CD4-positive, alpha-beta T cell treated with Interleukin-6 for 4 hours (primary cell): Measurements from ENCODE around the gene LINGO1.

ENCODE experiments used
- DNase-seq: peaks from one replicate; pipeline ENCODE4 v3.0.0-alpha.2; 2020; ENCODE audit warnings: mixed read lengths

The LINGO1 gene, protein sequence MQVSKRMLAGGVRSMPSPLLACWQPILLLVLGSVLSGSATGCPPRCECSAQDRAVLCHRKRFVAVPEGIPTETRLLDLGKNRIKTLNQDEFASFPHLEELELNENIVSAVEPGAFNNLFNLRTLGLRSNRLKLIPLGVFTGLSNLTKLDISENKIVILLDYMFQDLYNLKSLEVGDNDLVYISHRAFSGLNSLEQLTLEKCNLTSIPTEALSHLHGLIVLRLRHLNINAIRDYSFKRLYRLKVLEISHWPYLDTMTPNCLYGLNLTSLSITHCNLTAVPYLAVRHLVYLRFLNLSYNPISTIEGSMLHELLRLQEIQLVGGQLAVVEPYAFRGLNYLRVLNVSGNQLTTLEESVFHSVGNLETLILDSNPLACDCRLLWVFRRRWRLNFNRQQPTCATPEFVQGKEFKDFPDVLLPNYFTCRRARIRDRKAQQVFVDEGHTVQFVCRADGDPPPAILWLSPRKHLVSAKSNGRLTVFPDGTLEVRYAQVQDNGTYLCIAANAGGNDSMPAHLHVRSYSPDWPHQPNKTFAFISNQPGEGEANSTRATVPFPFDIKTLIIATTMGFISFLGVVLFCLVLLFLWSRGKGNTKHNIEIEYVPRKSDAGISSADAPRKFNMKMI

DNA sequence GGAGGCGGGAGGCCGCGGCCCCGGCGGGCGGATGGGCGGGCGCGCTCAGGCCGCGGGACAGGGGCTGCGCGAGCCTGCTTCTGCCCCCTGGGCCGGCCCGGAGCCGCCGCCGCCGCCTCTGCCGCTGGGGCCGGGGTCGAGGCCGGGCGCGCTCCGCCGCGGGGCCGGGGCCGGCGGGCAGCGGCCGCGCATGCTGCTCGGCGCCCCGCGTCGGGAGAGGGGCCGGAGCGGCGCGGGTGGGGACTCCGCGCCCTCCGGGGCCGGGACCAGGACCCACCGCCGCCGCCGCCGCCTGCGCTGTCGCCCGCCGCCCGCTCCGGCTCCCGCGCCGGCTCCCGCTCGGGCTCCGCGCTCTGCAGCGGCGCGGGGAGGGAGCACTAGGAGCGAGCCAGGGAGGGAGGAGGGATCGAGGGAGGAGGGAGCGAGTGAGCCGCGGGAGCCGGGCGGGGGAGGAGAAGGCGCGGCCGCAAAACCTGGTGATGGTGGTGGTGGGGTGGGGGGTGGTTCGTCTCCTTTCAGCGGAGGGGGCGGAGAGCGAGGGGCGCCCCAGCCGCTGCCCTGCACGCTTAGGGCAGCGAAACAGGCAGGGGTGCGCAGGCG, at the start of gene LINGO1:
Gene LINGO1, minus strand, starts transcription at position 379 of the 600 bp plus-strand sequence. CDS start 597 bp downstream, outside the sequence.
- DNase-seq = no peak

DNA sequence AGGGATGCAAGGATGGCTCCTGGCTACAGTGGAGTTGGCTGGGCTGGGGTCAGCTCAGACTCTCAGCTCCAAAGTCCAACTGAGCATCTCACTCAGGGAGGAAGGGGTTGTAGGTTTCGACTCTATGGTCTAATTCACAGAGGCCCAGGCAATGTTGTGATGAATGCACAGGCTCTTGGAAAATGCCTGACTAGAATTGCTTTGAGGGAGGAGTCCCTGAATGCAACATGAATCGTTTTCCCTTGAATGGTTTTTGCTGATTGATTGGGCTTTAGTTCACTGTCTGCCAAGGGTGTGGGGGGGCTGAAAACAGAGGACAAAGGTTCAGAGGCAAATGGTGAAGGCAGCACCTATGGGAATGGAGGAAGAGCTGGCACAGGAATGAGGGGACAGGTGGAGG, 48.6 kb upstream of the LINGO1 start:
- DNase-seq = no peak

DNA sequence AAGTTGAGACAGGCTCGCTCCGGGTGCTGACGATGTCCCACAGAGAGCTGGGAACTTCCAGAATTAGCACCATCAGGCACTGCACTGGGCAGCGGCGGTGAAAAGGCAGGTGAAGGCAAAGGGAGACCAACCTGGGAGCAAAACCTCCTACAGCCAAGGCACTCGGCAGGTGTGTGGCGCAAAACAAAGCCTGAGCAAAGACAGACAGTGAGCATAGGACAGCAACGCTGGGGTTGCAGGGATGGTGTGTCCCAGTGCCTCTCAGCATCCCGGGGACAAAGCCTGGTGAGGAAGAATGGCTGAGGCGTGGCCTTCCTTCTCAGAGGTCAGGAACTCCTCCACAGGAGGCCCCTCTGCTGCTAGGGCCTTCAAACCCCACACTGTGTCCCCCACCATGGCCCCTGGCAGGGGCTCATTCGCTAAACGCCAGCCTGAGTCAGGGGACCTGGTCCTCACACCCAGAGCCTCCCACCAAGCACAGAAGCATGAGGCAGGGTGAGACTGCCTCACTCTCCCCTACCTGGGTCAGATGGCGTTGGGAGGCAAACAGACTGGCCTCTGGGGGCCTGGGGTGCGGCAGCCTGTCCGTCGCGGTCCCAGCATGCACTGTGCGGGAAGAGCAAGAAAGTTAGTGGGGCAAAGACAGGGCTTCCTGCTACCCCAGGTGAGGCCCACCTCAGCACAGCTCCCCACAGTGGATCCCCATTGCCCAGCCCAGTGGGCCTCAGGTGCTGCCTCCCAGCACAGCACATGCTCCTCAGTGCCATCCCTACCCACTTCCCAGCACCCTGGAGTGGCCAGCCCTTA, 44.1 kb upstream of the LINGO1 start:
- no peak for DNase-seq

DNA sequence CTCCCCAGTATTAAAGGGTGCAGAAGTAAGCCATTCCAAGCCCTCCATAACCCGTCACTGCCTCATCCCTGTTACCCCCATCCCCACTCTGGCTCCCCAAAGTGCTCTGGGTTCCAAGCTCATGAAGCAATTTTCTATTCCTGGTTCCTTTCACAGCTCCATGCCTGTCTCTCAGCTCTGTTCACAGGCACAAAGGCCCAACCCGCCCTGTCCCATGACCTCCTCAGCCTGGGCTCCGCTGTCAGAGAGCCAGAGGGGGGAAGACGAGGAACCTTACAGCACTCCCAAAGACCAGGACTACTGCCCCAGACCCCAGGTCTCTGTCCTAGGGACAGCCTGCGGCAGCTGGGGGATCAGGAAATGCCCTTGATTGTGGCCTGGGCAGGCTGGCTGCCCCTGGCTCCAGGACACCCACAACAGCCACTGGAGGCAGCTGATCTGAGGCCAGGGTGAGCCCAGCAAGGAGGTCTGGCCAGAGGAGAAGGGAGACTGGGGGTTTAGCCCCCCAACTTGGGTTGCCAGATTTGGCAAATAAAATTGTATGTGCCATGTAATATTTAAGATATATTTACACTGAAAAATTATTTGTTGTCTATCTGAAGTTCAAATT, 43.2 kb upstream of the LINGO1 start:
- no peak for DNase-seq

DNA sequence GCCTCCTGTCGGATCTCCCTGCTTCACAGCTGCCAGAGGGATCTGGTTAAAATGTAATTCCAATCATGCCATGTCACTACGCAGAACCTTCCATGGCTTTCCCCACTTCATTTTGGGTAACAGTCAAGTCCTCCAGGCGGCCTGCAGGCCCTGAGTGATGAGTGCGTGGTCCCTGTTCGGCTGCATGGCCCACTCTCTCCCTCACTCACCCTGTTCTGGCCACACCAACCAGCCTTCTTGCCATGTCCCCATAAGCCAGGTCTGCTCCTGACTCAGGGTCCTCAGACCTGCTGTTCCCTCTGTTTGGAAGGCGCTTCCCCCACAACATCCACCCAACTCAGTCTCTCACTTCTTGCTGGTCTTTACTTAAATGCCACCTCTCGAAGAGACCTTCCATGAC, 41.6 kb upstream of the LINGO1 start:
- DNase-seq = no peak

DNA sequence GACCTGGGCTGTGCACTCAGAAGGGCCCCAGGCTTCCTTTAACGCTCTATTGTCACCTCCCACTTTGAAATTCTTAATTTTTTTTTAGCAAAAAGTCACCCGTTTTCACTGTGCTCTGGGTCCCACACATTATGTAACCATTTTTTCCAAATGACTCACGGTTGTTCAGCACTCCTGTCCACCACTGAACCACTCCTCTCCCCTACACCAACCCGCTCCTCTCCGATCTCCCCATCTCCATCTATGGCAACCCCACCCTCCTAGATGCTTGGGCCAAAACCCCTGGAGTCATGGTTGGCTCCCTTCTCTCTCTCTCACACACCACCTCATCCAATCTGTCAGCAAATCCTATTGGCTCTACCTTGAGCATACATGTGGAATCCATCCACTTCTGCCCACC, 41.2 kb upstream of the LINGO1 start:
- DNase-seq = no peak

DNA sequence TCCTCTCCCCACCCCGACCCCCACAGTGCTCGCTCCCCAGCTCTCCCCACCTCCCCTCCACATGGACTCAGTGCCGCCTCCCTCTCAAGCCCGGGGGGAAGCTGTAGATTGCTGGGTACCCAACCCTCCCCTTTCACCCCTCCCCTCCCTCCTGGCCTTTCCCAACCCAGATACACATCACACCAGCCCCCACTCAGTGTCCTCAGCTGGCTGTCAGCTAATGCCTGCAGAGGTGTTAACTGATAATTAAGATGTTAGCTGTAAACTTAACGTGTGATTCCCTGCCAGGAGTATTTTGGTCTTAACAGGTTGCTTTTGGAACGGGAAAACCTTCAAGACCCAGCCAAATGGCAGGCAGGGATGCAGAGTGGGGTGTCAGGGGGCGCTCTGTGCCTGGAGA, 39.4 kb upstream of the LINGO1 start:
- DNase-seq = no peak

DNA sequence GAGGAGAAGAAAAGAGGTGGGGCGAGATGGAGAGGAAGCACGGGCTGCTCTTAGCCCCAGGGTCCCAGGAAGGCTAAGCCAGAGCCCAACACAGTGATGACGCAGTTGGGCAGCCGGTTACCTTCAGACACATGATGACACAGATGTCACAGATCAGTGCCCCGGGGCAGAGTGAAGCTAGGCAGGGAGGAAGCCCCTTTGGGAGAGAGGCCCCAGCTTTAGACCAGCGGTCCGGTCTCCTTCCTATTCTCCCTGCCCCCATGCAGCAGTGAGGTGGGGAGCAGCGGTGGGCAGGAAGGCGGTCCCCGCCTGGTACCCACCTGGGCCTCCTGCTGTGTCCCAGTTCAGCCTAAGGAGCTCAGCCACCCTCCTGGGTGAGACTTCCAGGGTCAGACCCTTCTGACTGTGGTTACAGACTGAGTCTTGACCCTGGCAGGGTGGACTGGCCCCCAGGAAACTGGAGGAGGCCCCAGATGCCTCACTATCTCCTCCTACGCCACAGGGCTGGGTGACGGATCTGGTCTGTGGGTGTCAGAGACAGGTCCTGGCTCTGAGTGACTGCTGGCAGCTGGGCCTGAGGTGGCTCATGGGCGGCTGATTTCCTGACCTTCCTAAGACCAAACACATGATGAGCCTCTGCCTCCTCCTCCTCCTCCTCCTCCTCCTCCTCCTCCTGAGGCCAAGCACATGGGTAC, 38.8 kb upstream of the LINGO1 start:
- DNase-seq = no peak

DNA sequence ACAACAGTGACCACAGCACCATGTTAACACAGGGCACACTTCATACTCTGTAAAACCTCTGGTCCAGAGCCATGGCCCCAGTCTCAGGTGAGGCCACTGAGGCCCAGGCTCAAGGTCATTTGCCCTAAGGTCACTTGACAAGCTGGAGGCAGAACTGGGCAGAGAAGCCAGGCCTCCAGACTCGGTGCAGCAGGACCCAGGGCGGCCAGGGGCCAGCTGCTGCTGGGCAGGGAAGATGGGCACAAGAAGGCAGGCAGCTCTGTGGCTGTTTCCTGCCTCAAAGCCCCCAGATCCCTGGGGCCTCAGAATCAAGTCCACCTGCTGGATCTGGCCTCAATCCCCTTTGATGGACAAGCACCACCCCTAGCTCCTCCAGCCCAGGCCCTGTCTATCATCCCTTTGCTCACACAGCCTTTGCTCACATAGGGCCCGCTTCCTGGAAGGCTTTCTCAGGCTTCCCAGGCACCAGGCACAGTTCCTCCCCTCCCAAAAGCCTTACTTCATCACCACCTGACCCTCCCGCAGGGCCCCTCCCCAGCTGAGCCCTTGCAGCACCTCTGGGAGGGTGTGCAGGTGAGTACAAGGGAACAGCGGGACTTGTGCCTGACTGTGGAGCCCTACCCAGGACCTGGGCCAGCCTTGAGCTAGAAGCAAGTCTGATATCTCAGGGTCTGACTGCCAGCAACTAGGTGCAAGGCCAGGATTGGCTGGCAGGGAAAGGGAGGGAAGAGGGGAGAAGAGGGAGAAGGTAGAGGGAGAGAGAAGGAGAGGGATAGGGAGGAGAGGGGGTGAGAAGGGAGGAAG, 38.0 kb upstream of the LINGO1 start:
- DNase-seq = no peak

DNA sequence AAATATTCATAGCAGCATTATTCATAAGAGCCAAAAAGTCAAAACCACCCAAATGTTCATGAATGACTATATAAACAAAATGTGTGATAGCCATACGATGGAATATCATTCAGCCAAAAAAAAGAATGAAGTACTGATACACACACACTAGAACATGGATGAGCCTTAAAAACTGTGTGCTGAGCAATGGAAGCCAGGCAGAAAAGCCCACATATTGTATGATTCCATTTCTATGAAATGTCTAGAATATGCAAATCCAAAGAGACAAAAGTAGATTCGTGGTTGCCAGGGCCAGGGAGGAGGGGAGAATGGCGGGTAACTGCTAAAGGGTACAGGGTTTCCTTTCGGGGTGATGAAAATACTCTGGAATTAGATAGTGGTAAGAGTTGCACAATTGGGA, 37.2 kb upstream of the LINGO1 start:
- no peak for DNase-seq

DNA sequence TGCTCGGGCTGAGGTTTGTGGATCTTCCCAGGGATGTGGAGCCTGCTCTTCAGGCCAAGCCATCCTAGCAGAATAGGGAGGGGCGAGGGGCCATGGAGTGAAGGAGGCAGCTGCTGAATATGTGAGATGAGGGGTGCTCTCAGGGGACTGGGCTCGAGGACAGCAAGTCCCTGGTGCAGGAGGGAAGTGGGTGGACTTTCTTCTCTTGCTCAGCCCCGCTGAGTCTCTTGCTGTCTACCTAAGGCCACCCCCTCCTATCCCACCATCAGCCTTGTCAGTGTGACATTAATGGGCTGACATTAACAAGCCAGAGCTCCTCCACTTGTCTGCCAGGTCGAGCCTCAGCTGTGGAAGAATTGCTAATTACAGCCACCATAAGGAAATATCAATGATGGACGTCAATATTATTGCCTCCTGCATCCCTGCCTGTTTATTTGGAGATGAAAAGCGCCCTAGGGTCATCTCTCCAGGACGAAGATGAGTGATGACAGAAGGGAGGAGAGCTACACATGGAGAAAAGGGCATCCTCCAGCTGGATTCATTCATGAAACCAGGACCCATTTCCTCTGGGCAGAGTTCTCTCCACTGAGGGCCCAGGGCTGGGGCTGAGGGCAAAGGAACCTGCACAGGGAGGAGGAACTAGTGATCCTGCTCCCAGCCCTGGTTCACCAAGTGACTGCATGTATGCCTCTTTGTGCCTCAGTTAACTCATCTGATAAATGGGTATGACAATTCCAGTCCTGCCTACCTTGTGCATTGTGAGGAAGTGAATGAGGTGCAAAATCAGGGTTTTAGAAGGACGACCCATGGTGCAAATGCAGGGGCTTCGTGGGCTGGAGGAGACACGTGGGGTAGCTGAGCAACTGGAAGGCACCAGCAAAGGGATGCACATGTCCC, 34.9 kb upstream of the LINGO1 start:
- DNase-seq = no peak

DNA sequence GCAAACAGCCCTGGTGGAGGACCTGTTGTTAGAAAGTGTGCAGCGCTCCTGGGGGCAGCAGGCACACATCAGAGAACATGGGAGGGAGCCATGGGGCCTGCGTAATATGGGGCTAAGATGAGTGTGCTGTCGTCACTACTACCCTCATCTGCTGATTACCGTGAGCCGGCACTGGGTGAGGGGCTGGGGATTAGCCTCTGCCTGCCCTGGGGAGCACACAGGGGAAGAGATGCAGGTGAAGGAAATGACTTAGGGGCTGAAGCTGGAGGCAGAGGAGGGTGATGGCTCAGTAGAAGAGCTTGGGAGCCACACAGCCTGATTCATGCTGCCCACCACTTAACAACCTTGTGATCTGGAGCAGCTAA, 33.6 kb upstream of the LINGO1 start:
- no peak for DNase-seq

DNA sequence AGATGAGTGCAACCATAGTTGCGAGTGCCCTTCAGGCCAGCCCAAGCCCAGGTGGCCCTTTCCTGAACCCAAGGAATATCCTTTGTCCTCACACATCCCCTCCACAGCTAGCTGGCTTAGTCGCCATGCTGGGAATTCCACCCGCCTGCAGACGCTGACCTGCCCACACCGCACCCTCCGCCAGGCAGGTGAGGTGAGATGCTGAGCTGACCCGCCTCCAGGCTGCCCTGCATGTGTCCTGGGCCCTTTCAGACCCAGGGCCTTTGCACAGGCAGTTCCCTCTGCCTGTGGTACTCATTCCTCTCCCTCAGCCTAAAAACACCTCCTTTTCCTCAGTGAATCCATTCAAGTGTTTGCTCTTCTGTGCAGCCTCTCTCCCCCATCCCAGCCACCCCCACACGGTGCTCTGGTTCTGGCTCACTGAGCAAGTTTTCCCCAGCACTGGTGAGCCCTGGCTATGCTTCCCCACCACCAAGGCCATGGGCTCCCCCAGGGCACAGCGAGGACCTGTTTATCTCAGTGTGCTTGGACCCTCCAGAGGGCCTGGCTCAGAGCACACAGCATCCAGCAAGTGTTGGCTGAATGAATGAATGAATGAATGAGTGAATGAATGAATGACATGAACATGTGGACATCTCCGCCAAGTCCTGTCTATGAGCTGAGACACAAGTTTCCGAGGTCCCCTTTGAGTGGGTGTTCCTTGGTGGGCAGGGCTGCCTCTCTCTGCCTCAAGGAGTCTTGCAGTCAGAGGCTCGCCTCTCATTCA, 33.0 kb upstream of the LINGO1 start:
- DNase-seq = no peak

DNA sequence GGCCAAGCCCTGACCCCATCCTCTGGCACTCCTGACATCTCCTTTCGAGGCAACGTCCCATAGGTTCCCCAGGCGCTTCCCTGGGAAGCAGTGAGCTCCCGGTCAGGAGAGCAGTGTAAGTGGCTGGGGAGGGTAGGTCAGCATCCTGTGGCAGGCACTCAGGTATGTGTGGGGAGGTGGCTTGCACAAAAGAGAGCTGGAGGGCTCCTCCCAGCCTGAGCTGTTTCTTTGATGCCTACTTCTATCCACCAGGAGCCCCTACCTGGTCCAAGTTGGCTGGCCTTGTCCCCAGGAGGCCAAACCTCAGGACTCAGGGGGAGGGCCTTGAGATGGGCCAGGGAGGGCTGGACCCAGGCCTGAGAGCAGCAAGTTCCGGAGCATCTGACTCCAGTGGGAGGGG, 31.7 kb upstream of the LINGO1 start:
- no peak for DNase-seq

DNA sequence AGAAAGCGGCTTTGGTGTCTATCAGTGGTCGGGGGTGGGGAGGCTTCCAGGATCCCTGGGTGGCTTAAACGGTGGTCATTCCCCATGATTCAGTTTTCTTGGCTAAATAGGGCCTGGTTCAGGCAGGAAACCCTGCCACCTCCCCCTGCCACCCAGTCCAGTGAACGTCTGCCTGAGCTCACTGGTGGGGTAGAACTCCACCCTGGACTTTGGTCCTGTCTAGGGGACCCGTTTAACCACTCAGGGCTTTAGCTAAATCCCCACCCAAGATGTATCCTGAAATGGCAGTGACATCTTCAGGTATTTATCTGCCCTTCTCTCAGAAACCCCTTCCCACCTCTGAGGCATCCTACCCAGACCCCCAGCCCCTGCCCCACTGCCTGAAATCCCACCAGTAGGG, 30.5 kb upstream of the LINGO1 start:
- DNase-seq = no peak

DNA sequence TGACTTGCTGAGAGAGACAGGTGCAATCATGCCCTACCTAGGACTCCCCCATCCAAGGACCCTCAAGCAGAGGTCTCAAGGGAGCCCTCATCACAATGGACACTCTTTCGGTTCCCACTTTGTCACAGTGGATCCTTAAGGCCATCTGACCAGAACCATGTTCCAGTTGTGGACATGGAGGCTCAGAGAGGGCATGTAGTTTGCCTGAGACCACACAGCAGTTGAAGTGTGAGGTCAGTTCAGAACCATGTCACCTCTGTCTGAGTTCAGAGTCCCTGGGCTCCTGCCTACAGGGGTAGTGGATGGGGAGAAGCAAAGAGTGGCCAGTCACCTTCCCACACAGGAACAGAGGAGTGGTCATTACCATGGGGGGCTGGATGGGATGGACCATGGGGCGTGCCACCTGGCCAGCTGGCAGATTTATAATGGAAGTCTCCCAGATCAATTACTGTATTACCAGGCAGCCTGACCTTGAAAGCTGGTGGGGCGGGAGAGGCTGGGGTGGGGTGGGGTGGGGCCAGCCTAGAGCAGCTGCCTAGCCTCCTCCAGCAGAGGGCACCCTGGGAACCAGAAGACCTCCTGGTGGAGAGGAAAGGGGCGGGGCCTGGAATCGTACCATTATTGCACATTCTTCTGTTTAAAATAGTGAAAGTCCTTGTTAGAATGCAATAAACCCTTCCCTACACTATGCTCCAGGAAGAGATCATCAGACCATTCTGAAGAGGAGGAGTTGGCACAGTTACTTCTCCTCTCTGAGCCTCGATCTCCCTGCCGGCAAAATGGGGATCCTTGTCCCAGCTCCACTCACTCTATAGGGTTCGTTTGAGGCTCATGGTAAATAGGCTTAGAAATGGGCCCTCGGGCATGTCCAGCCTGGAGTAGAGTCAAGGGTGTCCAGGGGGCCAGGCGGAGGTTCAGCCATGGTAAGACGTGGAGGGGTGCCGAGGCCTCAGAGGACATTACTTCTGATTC, 26.9 kb upstream of the LINGO1 start:
- no peak for DNase-seq

DNA sequence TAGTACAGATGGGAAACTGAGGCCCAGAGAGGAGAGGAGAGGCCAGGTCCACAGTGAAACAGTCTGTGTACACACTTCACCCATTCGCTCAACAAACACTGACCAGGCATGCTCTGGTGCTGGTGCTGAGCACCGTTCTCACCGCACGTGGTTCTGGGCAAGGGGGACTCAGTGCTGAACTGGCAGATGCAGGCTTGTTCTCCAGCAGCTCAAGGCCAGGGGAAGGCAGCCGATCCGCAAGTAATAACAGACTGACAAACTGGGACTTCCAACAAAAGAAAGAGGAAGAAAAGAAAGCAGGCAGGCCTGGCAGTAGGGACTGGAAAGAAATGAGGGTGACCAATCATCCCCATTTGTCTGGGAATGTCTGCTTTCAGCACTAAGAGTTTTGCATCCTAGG, 25.6 kb upstream of the LINGO1 start:
- no peak for DNase-seq

DNA sequence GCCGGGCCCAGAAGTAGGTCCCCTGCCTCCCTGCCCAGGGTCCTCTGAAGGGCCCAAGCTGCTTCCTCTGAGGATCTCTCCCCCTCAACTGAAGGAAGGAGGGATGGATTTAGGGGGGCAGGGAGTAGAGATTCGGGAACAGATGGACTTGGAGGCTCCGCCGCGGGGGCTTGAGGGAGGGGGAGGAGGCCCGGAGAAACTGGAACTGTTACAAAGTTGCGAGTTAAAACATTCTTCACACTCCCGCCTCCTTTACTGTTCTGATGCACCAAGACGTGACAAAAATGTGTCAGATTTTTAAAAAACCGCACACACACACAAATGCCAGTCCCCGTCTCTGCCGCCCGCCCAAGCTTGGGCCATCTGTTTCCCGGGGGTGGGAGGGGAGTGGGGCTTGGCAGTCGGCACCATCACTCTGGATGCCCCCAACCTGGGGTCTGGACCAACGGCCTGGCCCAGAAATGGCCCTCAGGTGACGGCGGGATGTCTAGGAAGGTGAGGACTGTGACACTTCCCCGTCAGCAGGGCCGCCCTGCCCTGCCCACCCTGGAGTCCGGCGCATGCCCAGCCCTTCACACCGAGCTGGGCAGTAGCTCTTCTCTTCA, 25.0 kb upstream of the LINGO1 start:
- no peak for DNase-seq
